Colonic mucosa (tissue), 4 donors: ENCODE results near the gene UBE3C. TPM values are rescaled to one million over a fixed set of nuclear protein-coding genes. Genes with fewer than 3 reads are reported as not detected.

Source experiments
- DNase-seq: peaks from one replicate; pipeline ENCODE4 v3.0.0-alpha.2; 2020
- H3K27ac ChIP-seq: fragments of 200-600 bp; one replicate; pipeline ENCODE4 v1.8.0; 2021
- H3K27me3 ChIP-seq: fragments of 200-600 bp; one replicate; pipeline ENCODE4 v1.8.0; 2021
- H3K36me3 ChIP-seq: fragments of 200-600 bp; one replicate; pipeline ENCODE4 v1.8.0; 2021
- H3K4me1 ChIP-seq: fragments of 200-600 bp; one replicate; pipeline ENCODE4 v1.8.0; 2021; ENCODE audit warnings: mild to moderate bottlenecking
- H3K4me3 ChIP-seq: fragments of 200-600 bp; one replicate; pipeline ENCODE4 v1.8.0; 2021
- H3K9ac ChIP-seq, 2 donors: one replicate each; pipeline ENCODE4 v1.7.0; 2013; ENCODE audit warnings: control low read depth in 2 of 2, low read depth in 2 of 2, low read length in 2 of 2
- H3K9me3 ChIP-seq: fragments of 200-600 bp; one replicate; pipeline ENCODE4 v1.8.0; 2021
- intact Hi-C: fragments of 100-400 bp; cut with DNase I; formaldehyde crosslinking; loops from one replicate; pipeline ENCODE4 v1.14.1; 2022
- total RNA-seq, 2 donors: library from RNA; stranded (reverse); fragmentation: NEBNext Ultra II Directional in 1 of 2; extraction: Animal tissue kit (Norgen Biotek cat#: 25700) in 1 of 2; gene quantifications; one replicate each; pipeline ENCODE4 v1.2.1, GENCODE V29; 2021
- TF ChIP-seq, protein P1 (sequence below): fragments of 200-600 bp; IDR thresholded peaks from one replicate; pipeline ENCODE4 v1.8.0; 2022; ENCODE audit warnings: antibody characterized with exemption, mild to moderate bottlenecking
- donor health status: healthy.
- donor health status: DM: no; HTN: no; CAD: no.
- donor health status: DM: no; HTN: no; CAD: no.

The UBE3C gene
- total RNA-seq, 2 donors from 2014 or later, result 50.9 to 60.7 TPM

DNA sequence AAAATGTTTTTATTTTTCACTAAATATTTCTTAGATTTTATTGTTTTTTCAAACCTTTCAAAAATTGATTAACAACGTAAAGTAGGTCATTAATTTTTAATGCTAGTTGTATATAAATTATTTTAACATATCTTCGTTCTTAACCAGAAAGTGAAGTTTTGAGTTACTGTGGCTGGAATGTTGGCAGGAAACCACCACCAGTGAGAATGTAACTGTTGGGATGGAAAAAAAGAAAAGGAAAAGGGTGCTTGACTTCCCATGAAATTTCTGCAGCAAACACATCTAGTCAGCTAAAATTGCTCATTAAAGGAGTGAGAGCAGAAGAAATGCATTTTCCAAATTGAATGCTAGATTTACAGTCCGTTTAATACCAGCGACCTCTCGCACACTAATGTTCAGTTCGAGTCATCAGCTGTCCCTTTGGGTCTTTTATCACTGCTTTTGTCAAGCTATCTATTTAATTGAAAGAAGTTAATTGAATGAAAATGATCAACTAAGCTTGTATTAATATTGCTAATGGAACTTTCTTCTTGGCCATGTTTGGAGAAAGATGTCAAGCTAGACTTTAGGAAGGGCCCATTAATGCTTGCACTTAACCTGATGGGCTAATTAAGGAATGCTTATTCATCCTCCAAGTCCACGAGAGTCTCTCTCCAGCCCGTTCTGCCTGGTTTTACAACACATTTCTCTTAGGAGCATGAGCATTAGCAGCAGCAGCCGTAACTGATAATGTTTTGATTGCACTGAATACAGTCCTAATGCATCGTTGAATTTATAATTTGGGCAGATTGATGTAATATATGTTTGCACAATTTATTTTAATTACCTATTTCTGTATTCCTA, 70.1 kb downstream of the UBE3C start:
- intact Hi-C loops, result no loop called here
- no peak overlapping the region for H3K4me3 ChIP-seq
- TF ChIP-seq, protein P1, sequence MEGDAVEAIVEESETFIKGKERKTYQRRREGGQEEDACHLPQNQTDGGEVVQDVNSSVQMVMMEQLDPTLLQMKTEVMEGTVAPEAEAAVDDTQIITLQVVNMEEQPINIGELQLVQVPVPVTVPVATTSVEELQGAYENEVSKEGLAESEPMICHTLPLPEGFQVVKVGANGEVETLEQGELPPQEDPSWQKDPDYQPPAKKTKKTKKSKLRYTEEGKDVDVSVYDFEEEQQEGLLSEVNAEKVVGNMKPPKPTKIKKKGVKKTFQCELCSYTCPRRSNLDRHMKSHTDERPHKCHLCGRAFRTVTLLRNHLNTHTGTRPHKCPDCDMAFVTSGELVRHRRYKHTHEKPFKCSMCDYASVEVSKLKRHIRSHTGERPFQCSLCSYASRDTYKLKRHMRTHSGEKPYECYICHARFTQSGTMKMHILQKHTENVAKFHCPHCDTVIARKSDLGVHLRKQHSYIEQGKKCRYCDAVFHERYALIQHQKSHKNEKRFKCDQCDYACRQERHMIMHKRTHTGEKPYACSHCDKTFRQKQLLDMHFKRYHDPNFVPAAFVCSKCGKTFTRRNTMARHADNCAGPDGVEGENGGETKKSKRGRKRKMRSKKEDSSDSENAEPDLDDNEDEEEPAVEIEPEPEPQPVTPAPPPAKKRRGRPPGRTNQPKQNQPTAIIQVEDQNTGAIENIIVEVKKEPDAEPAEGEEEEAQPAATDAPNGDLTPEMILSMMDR, result no peak

GRCh38 chr7:157210682-157211081, 72.0 kb downstream of the UBE3C start:
- TF ChIP-seq, protein P1, result no peak
- H3K36me3 ChIP-seq, result no peaks in the 10 kb centered on the region

More for the DNA sequence above, 70.1 kb downstream of the UBE3C start:
- no peak overlapping the region for H3K9ac ChIP-seq
- no peaks in the 10 kb centered on the region for H3K4me1 ChIP-seq
- H3K9me3 ChIP-seq, result no peaks in the 10 kb centered on the region
- no peaks in the 10 kb centered on the region for H3K36me3 ChIP-seq
- H3K27ac ChIP-seq, result no peak overlapping the region
- no peak for DNase-seq
- no peaks in the 10 kb centered on the region for H3K27me3 ChIP-seq

DNA sequence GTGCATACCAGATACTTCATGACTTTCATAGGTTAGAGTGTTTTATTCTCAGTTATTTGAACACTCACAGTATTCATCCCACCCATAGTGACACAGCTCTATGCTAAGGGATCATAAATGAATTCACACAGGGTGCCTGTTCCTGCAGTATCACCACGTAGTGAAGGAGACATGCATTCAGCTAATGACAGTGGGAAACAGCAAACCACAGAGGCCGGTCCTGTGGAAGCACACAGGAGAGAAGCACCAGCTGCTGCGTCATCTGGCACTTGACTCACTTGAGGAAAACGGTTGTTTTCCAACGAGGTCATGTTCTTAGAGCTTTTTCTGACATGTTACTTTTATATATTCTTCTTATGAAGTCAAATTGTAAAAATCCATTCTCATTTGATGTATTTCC, 73.0 kb downstream of the UBE3C start:
- Histone ChIP-seq H3K27me3 (no peaks in the 10 kb centered on the region), H3K9ac (peak overlapping the region in 1 of 2 donors; percentile 2), H3K36me3 (no peaks in the 10 kb centered on the region), H3K27ac (no peak overlapping the region), H3K4me3 (no peak overlapping the region), H3K9me3 (no peaks in the 10 kb centered on the region), H3K4me1 (no peaks in the 10 kb centered on the region)
- intact Hi-C loops, result no loop called here
- TF ChIP-seq, protein P1, result no peak
- DNase-seq, result no peak

More at GRCh38 chr7:157210682-157211081, 72.0 kb downstream of the UBE3C start:
- no peaks in the 10 kb centered on the region for H3K4me1 ChIP-seq
- DNase-seq, result no peak
- H3K9ac ChIP-seq, result no peak overlapping the region
- no peak overlapping the region for H3K27ac ChIP-seq
- no peaks in the 10 kb centered on the region for H3K9me3 ChIP-seq
- H3K4me3 ChIP-seq, result no peak overlapping the region
- H3K27me3 ChIP-seq, result no peaks in the 10 kb centered on the region
- intact Hi-C loops, result no loop called here

DNA sequence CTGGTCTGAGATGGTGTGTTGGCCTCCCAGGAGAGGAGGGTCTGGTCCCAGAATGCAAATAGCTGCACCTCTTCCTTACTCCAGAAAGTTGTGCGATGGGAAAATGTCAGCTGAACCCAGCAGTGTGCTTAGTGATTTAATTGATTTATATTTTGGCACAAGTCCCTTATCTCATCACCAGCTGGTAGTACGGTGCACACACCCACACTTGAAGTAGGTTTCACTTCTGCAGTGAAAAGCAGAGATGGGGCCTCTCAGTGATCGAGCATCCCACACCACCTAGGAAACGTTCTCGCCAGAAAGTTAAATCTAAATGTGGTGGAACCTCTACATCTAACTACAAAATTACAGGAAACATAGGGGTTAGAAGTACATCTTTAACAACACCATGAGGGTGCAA, 80.4 kb downstream of the UBE3C start:
- intact Hi-C loops, result no loop called here
- no peaks in the 10 kb centered on the region for H3K27me3 ChIP-seq

GRCh38 chr7:157220916-157221569, 82.3 kb downstream of the UBE3C start:
- TF ChIP-seq, protein P1, result no peak
- no peaks in the 10 kb centered on the region for H3K9me3 ChIP-seq
- H3K27me3 ChIP-seq, result no peaks in the 10 kb centered on the region
- intact Hi-C loops, result no loop called here
- DNase-seq, result no peak
- no peaks in the 10 kb centered on the region for H3K4me1 ChIP-seq
- H3K9ac ChIP-seq, result no peak overlapping the region
- H3K4me3 ChIP-seq, result no peak overlapping the region
- H3K36me3 ChIP-seq, result no peaks in the 10 kb centered on the region
- no peak overlapping the region for H3K27ac ChIP-seq

More for the DNA sequence above, 80.4 kb downstream of the UBE3C start:
- Histone ChIP-seq H3K4me3 (no peak overlapping the region), H3K27ac (no peak overlapping the region), H3K36me3 (no peaks in the 10 kb centered on the region), H3K9ac (no peak overlapping the region), H3K9me3 (no peaks in the 10 kb centered on the region), H3K4me1 (no peaks in the 10 kb centered on the region)
- DNase-seq, result no peak
- TF ChIP-seq, protein P1, result no peak
